Measurements from ENCODE around the gene NOTCH1.

The NOTCH1 gene

GRCh38 chr9:136457326-136457725 is 88.5 kb downstream of the NOTCH1 start:
- no peak for DNase-seq

GRCh38 chr9:136456258-136456657 is 89.6 kb downstream of the NOTCH1 start:
- DNase-seq, result no peak

DNA sequence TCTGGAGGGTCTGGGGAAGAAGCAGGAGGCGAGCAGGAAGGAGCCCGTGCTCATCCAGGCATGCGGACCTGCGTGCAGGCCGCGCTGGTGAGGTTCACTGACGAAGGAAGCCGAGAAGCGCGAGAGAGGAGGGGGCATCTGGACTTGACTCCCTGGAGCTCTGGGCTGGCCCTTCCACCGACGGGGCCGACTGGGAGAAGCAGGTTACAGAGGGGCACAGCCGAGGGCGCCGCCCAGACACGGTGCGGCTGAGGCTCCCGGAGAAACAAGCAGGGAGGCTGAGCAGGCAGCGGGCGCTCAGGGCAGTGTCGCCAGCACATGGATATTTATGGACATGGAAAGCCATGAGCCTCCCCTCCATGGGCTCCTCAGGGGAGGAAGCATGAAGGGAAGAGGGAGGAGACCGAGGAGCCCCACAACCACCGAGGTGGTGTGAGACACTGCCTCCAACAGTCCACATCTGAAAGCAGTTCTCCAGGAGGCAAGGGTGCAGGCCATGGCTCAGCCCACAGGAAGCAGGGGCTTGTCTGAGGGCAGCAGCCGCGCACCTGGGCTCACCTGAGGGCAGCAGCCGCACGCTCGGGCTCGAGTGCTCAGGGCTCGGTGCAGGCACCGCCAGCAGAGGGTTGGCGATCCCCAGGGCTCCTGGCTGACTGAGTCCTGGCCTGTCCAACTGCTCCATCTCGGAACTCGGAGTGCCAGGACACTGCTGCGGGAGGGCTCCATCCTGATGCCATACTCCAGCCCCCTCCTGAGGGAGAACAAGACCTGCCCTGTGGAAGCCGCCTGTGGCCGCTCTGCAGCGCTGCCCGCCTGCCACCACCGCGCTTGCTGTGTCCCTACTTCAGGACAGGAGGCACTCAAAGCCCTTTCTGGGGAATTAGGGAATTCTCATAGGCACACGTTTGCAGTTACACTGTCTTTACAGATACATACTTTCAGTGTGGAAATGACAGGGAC is 90.5 kb downstream of the NOTCH1 start:
- DNase-seq, result no peak

GRCh38 chr9:136454026-136454796 is 91.6 kb downstream of the NOTCH1 start:
- DNase-seq, result no peak

- DNase-seq, result no peak
Observed at GRCh38 chr9:136453326-136453725, 92.5 kb downstream of the NOTCH1 start.

DNA sequence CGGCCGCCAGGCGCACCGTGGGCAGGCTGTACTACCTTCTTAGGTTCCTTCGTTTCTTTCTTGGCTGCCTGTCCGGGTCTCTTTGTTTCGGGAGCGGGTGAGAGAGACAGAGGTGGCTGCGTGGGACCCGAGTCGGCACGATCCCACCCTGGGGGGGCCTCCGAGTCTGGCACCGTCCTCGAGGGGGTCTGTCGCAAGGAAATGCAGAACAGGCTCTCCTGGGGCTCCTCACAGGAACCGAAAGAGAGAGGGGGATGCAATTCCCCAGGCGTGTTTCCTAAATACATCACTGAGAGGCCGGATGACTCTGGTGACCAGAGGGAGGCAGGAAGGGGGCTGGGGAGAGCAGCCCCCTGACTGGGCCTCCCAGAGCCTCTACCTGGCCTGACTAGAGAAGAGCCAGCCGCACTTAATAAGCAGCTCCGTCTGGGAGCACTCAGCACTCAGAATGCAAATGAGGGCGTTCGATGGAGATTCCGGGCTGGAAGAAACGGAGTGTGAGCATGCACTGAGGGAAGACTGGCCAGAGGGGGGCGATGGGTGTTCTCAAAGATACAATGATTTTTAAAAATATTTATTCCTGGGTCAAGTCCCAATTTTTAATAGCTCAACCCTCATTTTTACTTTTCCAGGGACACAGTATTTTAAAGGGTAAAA is 94.5 kb downstream of the NOTCH1 start:
- DNase-seq, result no peak

DNA sequence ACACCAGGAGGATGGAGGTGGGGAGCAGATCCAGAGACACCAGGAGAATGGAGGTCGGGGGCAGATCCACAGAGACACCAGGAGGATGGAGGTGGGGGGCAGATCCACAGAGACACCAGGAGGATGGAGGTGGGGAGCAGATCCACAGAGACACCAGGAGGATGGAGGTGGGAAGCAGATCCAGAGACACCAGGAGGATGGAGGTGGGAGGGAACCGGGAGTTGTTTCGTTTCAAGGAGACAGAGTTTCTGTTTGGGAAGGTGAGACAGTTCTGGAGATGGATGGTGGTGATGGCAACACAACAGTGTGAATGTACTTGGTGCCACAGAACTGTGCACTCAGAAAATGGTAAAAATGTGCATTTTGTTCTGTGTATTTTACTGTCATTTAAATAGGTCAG is 97.2 kb downstream of the NOTCH1 start:
- no peak for DNase-seq

DNA sequence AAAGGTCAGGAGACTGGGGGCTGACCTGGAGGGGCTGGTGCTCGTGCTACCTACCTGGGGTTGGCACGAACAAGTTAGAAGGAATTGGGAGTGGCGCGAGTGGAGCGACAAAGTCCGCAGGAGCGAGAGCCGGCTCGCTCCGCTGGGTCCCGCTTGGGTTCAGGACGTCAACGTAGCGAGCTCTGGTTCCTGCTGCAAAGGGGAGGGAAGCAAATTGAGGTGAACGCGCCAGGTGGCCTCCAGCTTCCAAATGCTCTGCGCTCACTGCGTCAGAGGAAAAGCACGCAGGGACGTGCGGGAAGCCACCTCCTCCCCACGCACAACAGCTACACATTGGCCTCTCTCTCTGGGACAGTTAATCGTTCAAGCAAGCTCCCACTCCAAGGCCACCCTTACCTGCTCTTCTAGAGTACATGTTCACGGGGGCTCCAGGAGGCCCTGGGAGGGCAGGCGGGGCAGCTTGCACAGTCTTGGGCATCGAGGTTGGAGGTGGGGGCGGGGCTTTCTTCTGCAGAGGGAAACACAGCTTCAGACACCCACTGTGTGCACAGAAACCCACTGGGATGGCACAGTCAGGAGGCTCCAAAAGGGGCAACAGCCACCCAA is 98.6 kb downstream of the NOTCH1 start:
- DNase-seq, result no peak

GRCh38 chr9:136445799-136446198 is 100.0 kb downstream of the NOTCH1 start:
- DNase-seq, result no peak

Measured in femur (tissue), 1 donor.